H1 (cell line): ENCODE measurements around the gene CETN1. TPM values are rescaled to one million over a fixed set of nuclear protein-coding genes. Genes with fewer than 3 reads are reported as not detected.

Experiments used
- EZH2 ChIP-seq: fragments of 200-600 bp; sonication (generic); IDR thresholded peaks from 2 replicates; pipeline ENCODE4 v1.7.1; 2012; ENCODE audit warnings: low read depth, mild to moderate bottlenecking, moderate library complexity, low read length, inconsistent platforms; ENCODE audit not compliant: severe bottlenecking
- FOSL1 ChIP-seq: IDR thresholded peaks from 2 replicates; pipeline ENCODE4 v1.6.1; 2011; ENCODE audit warnings: mild to moderate bottlenecking, low read depth, low read length, moderate library complexity; ENCODE audit not compliant: insufficient read depth
- JUND ChIP-seq: IDR thresholded peaks from 2 replicates; pipeline ENCODE4 v1.6.1; 2011; ENCODE audit warnings: mild to moderate bottlenecking, improper control_type of control experiment, low read length
- SUZ12 ChIP-seq: fragments of 200-600 bp; sonication (generic); IDR thresholded peaks from 2 replicates; pipeline ENCODE4 v1.6.1; 2012; ENCODE audit warnings: mild to moderate bottlenecking, inconsistent platforms, low read length, moderate library complexity, mixed read lengths
- TEAD4 ChIP-seq: IDR thresholded peaks from 2 replicates; pipeline ENCODE4 v1.6.1; 2012; ENCODE audit warnings: low read depth, low read length, inconsistent platforms, mixed read lengths
- polyA plus RNA-seq, 7 experiments: library from polyadenylated mRNA; depleted of rRNA in 3 of 7; stranded (reverse) in 5 of 7; unstranded in 2 of 7; fragments of >200 nt in 5 of 7; fragments of 200-250 nt in 2 of 7; gene quantifications; 1 replicate in 5 of 7; 2 replicates in 1 of 7; 4 replicates in 1 of 7; pipeline versions ENCODE4 v1.2.1 to v1.2.3, GENCODE V29; 2011 to 2013; ENCODE audit warnings: missing spikeins in 2 of 7, mixed read lengths in 2 of 7
- total RNA-seq: library from RNA; stranded (reverse); fragmentation: NEBNext Ultra II Directional; extraction: Animal tissue kit (Norgen Biotek cat#: 25700); gene quantifications from 2 replicates; pipeline ENCODE4 v1.2.1, GENCODE V29; 2021

The CETN1 gene
- total and polyA plus RNA-seq, 2 of the 8 experiments (the other 6 are each of a cell fraction or from before 2014, with no cell fraction given) = not detected

- TF ChIP-seq JUND (no peak), EZH2 (no peak), SUZ12 (no peak), FOSL1 (no peak), TEAD4 (no peak)
Observed at GRCh38 chr18:532018-532417, 48.2 kb upstream of the CETN1 start (continued).
